Ovary (tissue), 3 donors: ENCODE results near the gene MMP24.

ENCODE experiments used
- CTCF ChIP-seq, 3 donors: fragments of 450-650 bp in 2 of 3; fragments of 200-600 bp in 1 of 3; IDR thresholded peaks; one replicate each; pipeline versions ENCODE4 v1.5.1 to v1.8.0; 2016 to 2022; ENCODE audit warnings: antibody characterized with exemption in 3 of 3, mild to moderate bottlenecking in 1 of 3
- POLR2A ChIP-seq: fragments of 450-650 bp; IDR thresholded peaks from one replicate; pipeline ENCODE4 v1.6.1; 2017; ENCODE audit warnings: antibody characterized with exemption, mild to moderate bottlenecking, moderate library complexity
- donor health status: DM: no; HTN: no; CAD: no.

- TF ChIP-seq CTCF (IDR thresholded peaks at IDR 0.05) (no peak), POLR2A (no peak)
These were observed 65.4 kb downstream of the MMP24 start, which contains the start of gene FAM83C for GRCh38 chr20:35291654-35292503.
